Measurements from ENCODE around the gene ATP6V1E1. TPM values are rescaled to one million over a fixed set of nuclear protein-coding genes. Genes with fewer than 3 reads are reported as not detected.

The ATP6V1E1 gene
- total RNA-seq, 4 donors from 2014 or later: 88.6 to 132 (median 119) TPM

DNA sequence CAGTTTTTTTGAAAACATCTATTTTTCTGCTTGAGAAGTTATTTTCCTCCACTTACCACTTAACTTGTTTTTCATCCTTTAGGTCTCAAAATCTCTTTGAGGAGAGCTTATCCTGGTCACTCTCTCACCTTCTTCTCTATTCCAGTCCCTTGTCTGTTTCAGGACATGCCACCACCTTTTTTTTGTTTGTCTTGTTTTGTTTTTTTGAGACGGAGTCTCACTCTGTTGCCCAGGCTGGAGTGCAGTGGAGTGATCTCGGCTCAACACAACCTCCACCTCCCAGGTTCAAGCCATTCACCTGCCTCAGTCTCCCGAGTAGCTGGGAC is 5.4 kb upstream of the ATP6V1E1 start:
- H3K27ac ChIP-seq: peak overlapping the region in 2 of 3 donors; percentile 63 to 71
- no peaks in the 10 kb centered on the region for H3K9me3 ChIP-seq
- H3K4me1 ChIP-seq: peaks cover 10 to 21% of the 10 kb centered on the region in 2 donors
- no peak for DNase-seq
- H3K4me3 ChIP-seq (replicated peaks in 1 of 3): no peak overlapping the region
- no peaks in the 10 kb centered on the region for H3K36me3 ChIP-seq
- intact Hi-C loops (cut with DNase I): no loop called here
- 62 to 73% methylated on average over 3 of the region's 3 CpGs for WGBS, 2 donors
- H3K27me3 ChIP-seq: no peaks in the 10 kb centered on the region
- no peak for TF ChIP-seq POLR2A (IDR thresholded peaks at IDR 0.05)
- TF ChIP-seq, protein P1, sequence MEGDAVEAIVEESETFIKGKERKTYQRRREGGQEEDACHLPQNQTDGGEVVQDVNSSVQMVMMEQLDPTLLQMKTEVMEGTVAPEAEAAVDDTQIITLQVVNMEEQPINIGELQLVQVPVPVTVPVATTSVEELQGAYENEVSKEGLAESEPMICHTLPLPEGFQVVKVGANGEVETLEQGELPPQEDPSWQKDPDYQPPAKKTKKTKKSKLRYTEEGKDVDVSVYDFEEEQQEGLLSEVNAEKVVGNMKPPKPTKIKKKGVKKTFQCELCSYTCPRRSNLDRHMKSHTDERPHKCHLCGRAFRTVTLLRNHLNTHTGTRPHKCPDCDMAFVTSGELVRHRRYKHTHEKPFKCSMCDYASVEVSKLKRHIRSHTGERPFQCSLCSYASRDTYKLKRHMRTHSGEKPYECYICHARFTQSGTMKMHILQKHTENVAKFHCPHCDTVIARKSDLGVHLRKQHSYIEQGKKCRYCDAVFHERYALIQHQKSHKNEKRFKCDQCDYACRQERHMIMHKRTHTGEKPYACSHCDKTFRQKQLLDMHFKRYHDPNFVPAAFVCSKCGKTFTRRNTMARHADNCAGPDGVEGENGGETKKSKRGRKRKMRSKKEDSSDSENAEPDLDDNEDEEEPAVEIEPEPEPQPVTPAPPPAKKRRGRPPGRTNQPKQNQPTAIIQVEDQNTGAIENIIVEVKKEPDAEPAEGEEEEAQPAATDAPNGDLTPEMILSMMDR (IDR thresholded peaks at IDR 0.05): no peak

DNA sequence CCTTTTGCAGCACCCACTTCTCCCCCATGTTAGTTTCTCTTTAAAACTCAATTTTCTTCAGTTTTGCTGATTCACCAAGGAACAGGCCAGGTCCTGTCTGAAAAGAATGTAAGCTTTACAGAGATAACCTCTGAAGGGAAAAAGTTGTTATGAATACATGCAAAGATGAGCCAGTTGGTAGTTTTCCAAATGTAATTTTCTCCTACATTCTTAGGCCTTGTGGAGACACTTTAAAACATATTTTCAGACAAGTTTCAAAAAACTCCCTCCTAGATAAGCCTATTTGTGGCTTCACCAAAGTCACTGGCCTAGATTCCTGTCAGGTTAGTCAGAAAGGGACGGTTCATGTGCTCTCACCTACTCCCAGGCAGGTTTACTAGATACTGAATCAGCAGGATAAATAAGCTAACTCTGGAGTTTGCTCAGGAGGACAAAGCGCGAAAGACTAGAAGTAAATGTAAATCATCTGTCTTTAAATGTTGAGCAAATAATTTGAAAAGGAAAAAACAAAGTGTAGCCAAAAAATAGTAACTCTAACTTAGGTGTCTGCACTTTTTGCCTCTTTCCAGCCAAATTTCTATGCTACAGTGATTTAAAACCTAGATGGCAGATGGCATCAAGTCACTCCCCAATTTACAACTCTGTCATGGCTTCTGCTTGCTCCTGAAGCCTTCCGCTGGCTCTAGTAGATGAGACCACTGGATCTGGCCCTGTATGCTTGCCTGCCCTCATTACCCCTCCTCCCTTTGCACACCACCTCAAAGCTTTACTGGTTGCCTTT is 4.9 kb upstream of the ATP6V1E1 start:
- TF ChIP-seq, protein P1 (IDR thresholded peaks at IDR 0.05): no peak
- no peak for TF ChIP-seq POLR2A (IDR thresholded peaks at IDR 0.05)
- Histone ChIP-seq H3K9me3 (no peaks in the 10 kb centered on the region), H3K27me3 (no peaks in the 10 kb centered on the region), H3K4me1 (peaks cover 10 to 21% of the 10 kb centered on the region in 2 donors), H3K36me3 (no peaks in the 10 kb centered on the region), H3K4me3 (replicated peaks in 1 of 3) (no peak overlapping the region), H3K27ac (peak overlapping the region in 2 of 3 donors; percentile 63 to 71)
- 75 to 80% methylated on average over 4 of the region's 4 CpGs for WGBS, 2 donors
- intact Hi-C loops (cut with DNase I): no loop called here
- peak in 1 of 2 donors; percentile 19 for DNase-seq

DNA sequence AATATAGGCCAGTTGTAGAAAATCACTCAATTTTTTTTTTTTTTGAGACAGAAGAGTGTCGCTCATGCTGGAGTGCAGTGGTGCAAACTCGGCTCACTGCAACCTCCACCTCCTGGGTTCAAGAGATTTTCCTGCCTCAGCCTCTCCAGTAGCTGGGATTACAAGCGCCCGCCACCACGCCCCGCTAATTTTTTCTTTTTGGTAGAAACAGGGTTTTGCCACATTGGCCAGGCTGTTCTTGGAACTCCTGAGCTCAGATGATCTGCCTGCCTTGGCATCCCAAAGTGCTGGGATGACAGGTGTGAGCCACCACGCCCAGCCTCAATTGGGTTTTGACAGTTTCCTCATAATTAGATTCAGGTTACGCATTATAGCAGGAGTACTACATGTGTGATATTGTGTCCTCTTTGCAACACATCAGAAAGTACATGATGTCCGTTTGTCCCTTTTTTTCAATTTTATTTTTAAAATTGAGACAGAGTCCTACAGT is 2.6 kb upstream of the ATP6V1E1 start:
- Histone ChIP-seq H3K27ac (no peak overlapping the region), H3K27me3 (no peaks in the 10 kb centered on the region), H3K4me3 (replicated peaks in 1 of 3) (no peak overlapping the region), H3K36me3 (no peaks in the 10 kb centered on the region), H3K4me1 (peaks cover 17 to 26% of the 10 kb centered on the region in 2 donors), H3K9me3 (no peaks in the 10 kb centered on the region)
- TF ChIP-seq, protein P1 (IDR thresholded peaks at IDR 0.05): no peak
- no peak for TF ChIP-seq POLR2A (IDR thresholded peaks at IDR 0.05)
- intact Hi-C loops (cut with DNase I): no loop called here
- WGBS, 2 donors: 97% methylated on average over 9 of the region's 9 CpGs
- DNase-seq: no peak

GRCh38 chr22:17629641-17630040 is 1.1 kb upstream of the ATP6V1E1 start:
- peak overlapping the region in 2 of 3 donors; percentile 86 to 95 for H3K27ac ChIP-seq
- intact Hi-C loops (cut with DNase I): no loop called here

DNA sequence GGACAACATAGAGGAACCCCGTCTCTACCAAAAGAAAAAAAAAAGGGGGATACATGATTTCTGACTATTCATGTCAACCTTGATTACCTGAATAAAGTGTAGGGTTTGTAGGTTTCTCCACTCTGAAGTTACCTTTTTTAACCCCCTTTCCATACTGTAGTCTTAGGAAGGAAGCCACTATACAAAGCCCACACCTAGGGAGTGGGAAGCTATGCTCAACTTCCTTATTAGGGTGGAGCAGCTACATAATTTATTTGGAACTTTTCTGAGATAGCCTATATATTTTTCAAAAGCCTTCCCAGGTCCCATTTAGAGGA is 582 bp upstream of the ATP6V1E1 start:
- Histone ChIP-seq H3K27me3 (no peaks in the 10 kb centered on the region), H3K4me1 (peaks cover 17 to 25% of the 10 kb centered on the region in 2 donors), H3K9me3 (no peaks in the 10 kb centered on the region), H3K4me3 (replicated peaks in 1 of 3) (peak overlapping the region in 2 of 3 donors; percentile 41 to 98), H3K36me3 (no peaks in the 10 kb centered on the region), H3K27ac (peak overlapping the region; percentile 80 to 95 (median 86))
- intact Hi-C loops (cut with DNase I): no loop called here
- no peak for DNase-seq
- TF ChIP-seq, protein P1 (IDR thresholded peaks at IDR 0.05): no peak
- no peak for TF ChIP-seq POLR2A (IDR thresholded peaks at IDR 0.05)
- 0% methylated on average over 1 of the region's 1 CpG for WGBS, 2 donors

More at GRCh38 chr22:17629641-17630040, 1.1 kb upstream of the ATP6V1E1 start:
- 80 to 87% methylated on average over 7 of the region's 7 CpGs for WGBS, 2 donors
- H3K9me3 ChIP-seq: no peaks in the 10 kb centered on the region
- no peak overlapping the region for H3K4me3 ChIP-seq (replicated peaks in 1 of 3)
- TF ChIP-seq POLR2A (IDR thresholded peaks at IDR 0.05): no peak
- TF ChIP-seq, protein P1 (IDR thresholded peaks at IDR 0.05): no peak
- no peaks in the 10 kb centered on the region for H3K36me3 ChIP-seq
- H3K4me1 ChIP-seq: peaks cover 17 to 26% of the 10 kb centered on the region in 2 donors
- no peaks in the 10 kb centered on the region for H3K27me3 ChIP-seq
- no peak for DNase-seq

Measured in thyroid gland (tissue), 4 donors.